ENCODE results near the gene STARD13.

STARD13 gene

DNA sequence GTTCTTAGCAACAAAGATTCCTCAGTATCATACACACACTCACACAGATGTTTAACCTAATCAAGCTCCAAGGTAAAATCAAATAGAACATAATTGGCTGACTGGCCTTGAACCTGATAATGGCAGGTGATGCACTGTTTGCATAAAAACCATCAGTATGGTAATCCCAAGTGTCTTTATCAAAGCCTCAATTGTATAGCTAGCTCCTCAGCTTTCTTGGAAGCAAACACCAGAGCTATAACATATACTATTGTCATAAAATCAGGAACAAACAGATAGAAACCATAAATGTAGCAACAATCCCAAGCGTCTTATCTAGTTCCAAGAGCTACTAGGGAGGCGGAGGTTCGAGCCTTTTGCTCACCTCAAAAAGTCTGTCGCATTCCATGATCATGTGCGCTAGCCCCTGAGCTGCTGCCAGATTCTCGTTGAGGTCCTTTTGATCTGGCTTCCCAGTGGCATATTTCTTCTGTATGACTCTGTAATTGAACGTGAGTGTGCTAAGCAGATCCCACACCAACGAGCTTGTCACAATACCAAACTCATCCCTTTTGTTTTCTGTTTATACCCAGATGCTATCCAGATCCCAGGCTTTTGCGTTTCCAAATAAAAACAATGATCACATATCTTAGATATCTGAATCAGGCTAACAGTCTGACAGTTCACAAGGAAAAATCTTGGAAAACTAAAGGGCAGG is 174.0 kb downstream of the STARD13 start:
- no peak for DNase-seq

DNA sequence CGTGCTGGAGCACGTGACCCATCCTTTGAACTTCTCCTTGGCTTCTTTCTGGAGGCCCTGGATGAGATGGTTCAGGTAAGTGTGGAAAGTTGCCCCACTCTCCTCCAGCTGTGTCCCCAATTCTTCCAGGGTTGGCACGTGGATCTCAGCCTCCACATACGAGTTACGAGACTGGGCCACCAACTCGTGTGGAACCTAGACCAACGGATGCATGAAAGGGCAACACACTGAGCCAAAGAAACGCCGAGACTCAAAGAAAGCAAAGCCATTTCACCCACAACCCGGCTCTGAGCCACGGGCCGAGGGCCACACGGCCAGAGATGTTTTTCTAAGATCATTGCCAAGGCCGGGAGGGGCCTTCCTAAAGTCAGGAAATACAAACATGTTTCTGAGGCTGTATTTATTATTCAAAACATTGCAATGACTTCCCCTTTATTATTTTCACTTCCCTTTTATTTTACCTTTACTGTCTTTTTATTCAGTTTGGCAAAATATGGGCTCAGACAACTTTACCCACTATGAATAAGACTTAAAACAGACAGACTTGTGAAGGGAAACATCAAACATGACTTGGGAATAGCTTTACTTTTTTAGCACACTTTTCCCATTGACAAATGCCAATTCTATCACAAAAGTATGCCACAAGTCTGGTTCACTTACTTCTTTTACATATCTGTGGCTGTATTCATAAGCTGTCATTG is 174.7 kb downstream of the STARD13 start:
- DNase-seq, result no peak

GRCh38 chr13:33110386-33110712 is 175.2 kb downstream of the STARD13 start:
- DNase-seq, result no peak

- DNase-seq, result no peak
Observed at GRCh38 chr13:33109801-33110200, 175.8 kb downstream of the STARD13 start.

DNA sequence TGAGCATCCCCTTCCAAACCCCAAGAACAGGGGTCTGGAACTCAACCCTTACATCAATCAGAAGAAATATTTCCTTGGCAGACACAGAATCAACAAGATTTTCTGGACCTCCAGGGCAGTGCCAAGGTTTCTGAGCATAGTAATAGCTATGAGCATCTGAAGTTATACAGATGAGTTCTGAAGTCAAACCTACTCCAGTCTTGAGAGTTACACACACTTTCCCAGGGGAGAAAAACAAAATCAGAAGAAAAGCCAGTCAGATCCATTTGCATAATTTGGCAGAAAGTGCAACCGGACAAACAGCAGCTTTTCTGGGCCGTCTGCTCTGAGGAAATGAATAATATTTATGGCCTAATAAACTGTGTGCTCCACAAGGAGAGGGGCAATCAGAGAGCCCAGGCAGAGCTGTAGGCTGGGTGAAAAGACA is 176.3 kb downstream of the STARD13 start:
- no peak for DNase-seq

- no peak for DNase-seq
Observed at GRCh38 chr13:33108620-33109019, 176.9 kb downstream of the STARD13 start.

- DNase-seq, result no peak
Observed at GRCh38 chr13:33107361-33107760, 178.2 kb downstream of the STARD13 start.

GRCh38 chr13:33106656-33107360 is 178.7 kb downstream of the STARD13 start:
- DNase-seq, result no peak

GRCh38 chr13:33105387-33106005 is 180.1 kb downstream of the STARD13 start:
- DNase-seq, result peak; percentile 91

DNA sequence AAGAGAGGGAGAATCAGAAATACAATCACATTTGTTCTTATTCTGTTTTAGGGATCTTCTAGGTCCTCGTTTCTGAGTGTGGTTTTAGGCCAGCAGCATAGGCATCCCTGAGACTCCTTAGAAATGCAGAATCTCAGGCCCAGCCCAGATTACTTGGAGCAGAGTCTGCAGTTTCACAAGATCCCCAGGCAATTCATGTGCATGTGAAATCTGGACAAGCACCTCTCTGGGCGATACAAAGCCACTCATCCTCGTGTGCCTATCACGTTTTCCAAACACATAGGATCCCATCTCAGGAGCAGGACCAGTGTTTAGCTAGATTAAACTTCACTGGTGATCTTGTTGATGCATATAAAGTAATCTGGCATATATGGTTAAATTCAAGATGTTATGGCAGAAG is 182.1 kb downstream of the STARD13 start:
- DNase-seq, result no peak

DNA sequence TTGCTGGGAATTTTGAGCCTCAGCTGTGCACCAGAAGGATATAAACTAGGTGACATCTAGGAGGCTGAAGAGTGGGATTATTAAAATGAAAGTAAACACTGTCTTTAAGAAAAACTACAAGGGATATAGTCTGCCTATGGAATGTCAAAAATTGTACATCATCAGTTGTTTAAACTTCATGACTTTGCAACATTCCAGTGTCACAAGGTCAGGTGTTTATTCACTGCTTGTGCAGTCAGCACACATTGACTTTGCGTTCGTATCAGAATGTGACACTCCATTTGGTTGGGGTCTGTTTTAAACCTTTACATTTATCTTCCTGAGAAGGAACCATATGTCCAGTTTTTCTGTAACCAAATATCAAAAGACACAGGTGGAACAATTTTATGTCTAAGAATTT is 183.7 kb downstream of the STARD13 start:
- no peak for DNase-seq

- no peak for DNase-seq
Observed at GRCh38 chr13:33100886-33101285, 184.7 kb downstream of the STARD13 start.

DNA sequence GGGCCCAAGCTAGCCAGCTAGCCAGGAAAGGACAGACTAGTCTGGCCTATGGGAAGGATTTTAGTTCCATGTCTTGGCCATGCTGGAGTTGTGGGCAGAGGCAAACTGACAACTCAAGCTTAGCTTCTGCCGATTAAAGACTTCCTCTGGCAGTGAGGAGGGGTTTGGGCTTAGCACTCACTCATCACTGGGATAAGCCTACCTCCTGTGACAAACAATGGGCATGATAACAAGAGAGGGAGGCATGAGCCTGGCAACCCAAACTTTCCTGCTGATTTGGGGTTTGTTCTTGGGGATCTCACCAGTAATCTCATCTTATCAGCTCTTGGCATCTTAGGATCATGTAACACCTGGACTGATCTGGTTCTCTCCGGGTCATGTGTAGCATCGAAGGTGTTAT is 185.7 kb downstream of the STARD13 start:
- DNase-seq, result no peak

DNA sequence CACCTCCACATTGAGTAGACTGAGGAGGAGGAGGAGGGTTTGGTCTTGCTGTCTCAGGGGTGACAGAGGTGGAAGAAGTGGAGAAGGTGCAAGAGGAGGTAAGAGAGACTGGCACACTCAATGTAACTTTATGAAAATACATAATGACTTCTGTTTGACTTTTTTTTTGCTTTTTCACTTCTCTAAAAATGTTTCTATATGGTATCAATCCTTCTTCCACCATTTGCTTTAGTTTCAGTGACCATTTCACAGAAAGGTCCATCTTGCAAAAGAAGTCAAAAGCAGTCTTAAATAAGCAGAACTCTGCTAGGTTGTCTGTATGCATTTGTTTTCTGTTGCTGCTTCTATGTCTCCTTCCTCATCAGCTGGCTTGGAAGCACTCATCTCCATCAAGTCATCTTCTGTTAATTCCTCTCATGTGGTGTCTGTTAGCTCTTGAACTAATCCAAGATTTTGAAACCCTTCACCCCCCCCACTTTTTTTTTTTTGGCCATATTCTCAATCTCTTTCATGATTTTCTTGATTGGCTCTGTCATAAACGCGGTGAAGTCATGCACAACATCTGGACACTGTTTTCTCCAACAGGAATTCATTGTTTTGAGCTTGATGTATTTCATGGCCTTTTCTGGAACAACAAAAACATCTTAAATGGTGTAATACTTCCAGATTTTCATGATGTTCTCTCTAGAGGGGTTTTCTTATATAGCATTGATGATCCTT is 188.5 kb downstream of the STARD13 start:
- peak; percentile 83 for DNase-seq

DNA sequence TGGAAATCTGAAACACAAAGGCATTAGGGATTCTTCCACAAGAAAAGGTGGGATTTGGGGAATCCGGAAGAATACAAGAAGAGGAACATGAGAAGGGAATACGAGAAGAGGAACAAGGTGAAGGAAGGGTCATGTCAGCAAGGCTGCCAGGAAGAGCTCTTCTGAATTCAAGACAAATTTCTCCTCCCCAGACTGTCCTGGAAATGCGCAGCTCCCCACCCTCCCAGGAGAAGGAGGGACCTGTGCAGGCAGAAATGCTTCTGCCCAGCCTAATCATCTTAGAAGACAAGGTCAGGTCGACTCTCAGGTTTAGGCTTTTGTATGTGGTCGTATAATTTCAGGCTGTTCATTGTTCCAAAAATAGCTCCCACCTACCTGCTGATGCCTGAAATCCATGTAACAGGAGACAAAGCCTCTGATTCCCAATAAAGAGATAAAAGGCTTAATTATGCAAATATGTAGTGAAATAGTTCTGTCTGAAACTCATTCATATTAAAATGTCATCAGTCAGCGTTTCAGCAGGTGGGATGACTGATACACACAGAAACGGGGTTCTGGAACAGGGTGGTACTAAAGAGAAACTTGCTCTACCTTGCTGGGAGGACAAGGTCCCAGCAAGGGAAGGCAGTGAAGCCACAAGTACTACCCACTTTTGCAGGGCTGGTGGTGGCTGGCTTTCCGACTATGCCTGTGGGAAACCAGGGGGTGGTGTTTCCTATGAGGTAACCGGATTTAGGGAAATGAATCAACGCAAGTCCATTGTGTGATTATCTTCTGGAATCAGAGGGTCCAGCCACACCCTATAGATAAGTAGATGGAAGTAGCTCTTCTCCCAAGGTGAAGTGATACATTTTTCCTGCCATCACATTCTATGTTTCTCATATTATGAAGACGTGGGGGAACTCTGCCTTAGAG is 193.2 kb downstream of the STARD13 start:
- DNase-seq, result no peak

GRCh38 chr13:33091415-33091774 is 194.2 kb downstream of the STARD13 start:
- no peak for DNase-seq

GRCh38 chr13:33090755-33091414 is 194.7 kb downstream of the STARD13 start:
- no peak for DNase-seq

DNA sequence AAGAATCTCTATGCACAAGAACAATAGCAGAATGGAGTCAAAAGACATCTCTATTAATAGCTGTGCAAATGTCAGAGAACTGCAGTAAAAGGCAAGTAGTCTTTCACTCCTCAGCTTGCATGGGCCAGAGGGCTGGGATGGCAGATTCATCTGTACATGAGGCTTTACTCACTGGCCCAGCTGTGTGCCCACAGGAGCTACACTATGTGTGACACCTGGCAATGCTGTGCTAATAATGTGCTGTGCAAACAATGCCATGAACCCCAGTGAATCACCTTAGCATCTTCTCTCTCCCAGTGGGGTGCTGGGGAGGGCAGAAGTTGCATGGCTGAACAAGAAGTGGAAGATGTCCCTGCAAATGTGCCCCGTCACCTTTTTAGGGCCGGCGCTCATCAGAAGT is 196.2 kb downstream of the STARD13 start:
- DNase-seq, result no peak

DNA sequence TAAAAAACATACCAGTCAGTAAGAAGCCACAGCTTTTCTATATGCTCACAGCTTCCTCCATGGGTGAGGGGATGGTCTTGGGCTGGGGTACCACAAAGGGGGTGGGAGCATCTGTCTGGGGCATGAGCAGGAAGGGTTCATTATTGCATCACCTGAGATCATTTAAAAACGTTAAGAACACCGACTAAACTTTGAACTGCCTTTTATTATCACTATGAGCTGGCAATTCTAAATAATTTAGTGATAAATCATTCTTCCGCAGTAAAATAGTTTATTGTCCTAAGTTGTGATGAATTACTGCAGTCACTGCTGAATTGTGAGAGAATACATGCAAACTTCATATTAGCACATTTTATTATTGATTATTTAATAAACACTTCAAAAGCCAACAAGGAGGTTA is 197.8 kb downstream of the STARD13 start:
- no peak for DNase-seq

GRCh38 chr13:33087091-33087490 is 198.5 kb downstream of the STARD13 start:
- DNase-seq, result no peak

DNA sequence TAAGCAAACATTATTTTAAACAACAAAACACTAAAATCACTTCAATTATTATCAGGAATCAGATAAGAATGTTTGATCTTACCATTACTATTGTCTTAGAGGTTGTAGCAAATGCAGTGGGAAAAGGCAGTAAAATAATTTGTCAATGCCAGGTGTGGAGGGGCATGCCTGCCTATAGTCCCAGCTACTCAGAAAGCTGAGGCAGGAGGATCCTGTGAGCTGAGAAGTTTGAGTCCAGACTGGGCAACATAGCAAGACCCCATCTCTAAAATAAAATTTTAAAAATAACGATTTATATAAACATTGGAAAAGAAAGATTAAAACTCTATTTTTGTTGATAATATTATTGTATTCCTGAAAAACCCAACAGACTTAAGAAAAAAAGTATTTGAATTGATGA is 202.5 kb downstream of the STARD13 start:
- no peak for DNase-seq
